Caco-2 (cell line): ENCODE results near the gene ACOX3. TPM values are rescaled to one million over a fixed set of nuclear protein-coding genes. Genes with fewer than 3 reads are reported as not detected.
A peak's percentile ranks its signal among the peaks of the same experiment; 100 is the strongest.

Source experiments
- BruUV-seq: library from RNA; stranded (reverse); fragments of 400-500 nt; replicated peaks from 2 replicates; lab custom pipeline; 2021; lab: Mats Ljungman, UMichigan
- CTCF ChIA-PET: fragments of 300-600 bp; sonication (Branson Sonifier 250); formaldehyde crosslinking; loops from one replicate; lab custom pipeline; 2022; ENCODE audit warnings: antibody characterized with exemption; lab: Charles Lee
- POLR2A ChIA-PET: fragments of 300-600 bp; sonication (Branson Sonifier 250); formaldehyde crosslinking; loops from one replicate; lab custom pipeline; 2022; ENCODE audit warnings: antibody characterized with exemption; lab: Charles Lee
- DNase-seq, 2 experiments: peaks; one replicate each; pipeline versions ENCODE4 v3.0.0 to v3.0.0-alpha.2; 2020 to 2022
- H3K27me3 ChIP-seq: replicated peaks from 2 replicates; pipeline ENCODE4 v1.6.0; 2011; ENCODE audit warnings: low read length; ENCODE audit not compliant: control insufficient read depth, insufficient read depth
- H3K36me3 ChIP-seq: 2 replicates; pipeline ENCODE4 v1.5.1; 2011; ENCODE audit warnings: low read length; ENCODE audit not compliant: control insufficient read depth, insufficient read depth
- H3K4me1 ChIP-seq: fragments of 250-450 bp; sonication (Bioruptor Pico); 2 replicates; pipeline ENCODE4 v1.5.1; 2020; ENCODE audit warnings: mild to moderate bottlenecking
- H3K4me3 ChIP-seq: 2 replicates; pipeline ENCODE4 v1.5.1; 2011; ENCODE audit warnings: low read depth, mild to moderate bottlenecking, control low read depth, low read length
- H3K9me3 ChIP-seq: fragments of 250-450 bp; sonication (Bioruptor Pico); 2 replicates; pipeline ENCODE4 v1.5.1; 2020; ENCODE audit warnings: mild to moderate bottlenecking, moderate library complexity
- H3K27ac Mint-ChIP-seq: one replicate; pipeline ENCODE4 v1.8.0; 2022; ENCODE audit warnings: mixed read lengths; ENCODE audit not compliant: unreplicated experiment
- H3K27me3 Mint-ChIP-seq: one replicate; pipeline ENCODE4 v1.8.0; 2022; ENCODE audit warnings: mixed read lengths; ENCODE audit not compliant: insufficient read depth, unreplicated experiment
- H3K36me3 Mint-ChIP-seq: one replicate; pipeline ENCODE4 v1.8.0; 2022; ENCODE audit warnings: mild to moderate bottlenecking, mixed read lengths; ENCODE audit not compliant: insufficient read depth, unreplicated experiment
- H3K4me1 Mint-ChIP-seq: one replicate; pipeline ENCODE4 v1.8.0; 2022; ENCODE audit warnings: low read depth, mixed read lengths; ENCODE audit not compliant: unreplicated experiment
- H3K4me3 Mint-ChIP-seq: one replicate; pipeline ENCODE4 v1.8.0; 2022; ENCODE audit warnings: mild to moderate bottlenecking, moderate library complexity, mixed read lengths; ENCODE audit not compliant: unreplicated experiment
- H3K9me3 Mint-ChIP-seq: one replicate; pipeline ENCODE4 v1.8.0; 2022; ENCODE audit warnings: mixed read lengths; ENCODE audit not compliant: unreplicated experiment
- intact Hi-C: fragments of 100-400 bp; cut with micrococcal nuclease; formaldehyde crosslinking; loops from one replicate; pipeline ENCODE4 v1.10.0; 2022; ENCODE audit not compliant: unreplicated experiment
- total RNA-seq: library from RNA; stranded (reverse); gene quantifications from 2 replicates; pipeline ENCODE4 v1.2.3, GENCODE V29; 2022
- TF ChIP-seq, protein P1 (sequence below), 2 experiments: fragments of 200-600 bp in 1 of 2; IDR thresholded peaks; 1 replicate in 1 of 2; 2 replicates in 1 of 2; pipeline versions ENCODE4 v1.5.1 to v1.8.0; 2011 to 2022; ENCODE audit warnings: antibody characterized with exemption in 1 of 2, control low read depth in 1 of 2, inconsistent platforms in 1 of 2, low read depth in 1 of 2, low read length in 1 of 2, mild to moderate bottlenecking in 1 of 2, moderate library complexity in 1 of 2; ENCODE audit not compliant: insufficient read depth in 1 of 2, severe bottlenecking in 1 of 2, unreplicated experiment in 1 of 2

ACOX3 gene
- total RNA-seq, 1 experiment from 2014 or later: 11.5 TPM

DNA sequence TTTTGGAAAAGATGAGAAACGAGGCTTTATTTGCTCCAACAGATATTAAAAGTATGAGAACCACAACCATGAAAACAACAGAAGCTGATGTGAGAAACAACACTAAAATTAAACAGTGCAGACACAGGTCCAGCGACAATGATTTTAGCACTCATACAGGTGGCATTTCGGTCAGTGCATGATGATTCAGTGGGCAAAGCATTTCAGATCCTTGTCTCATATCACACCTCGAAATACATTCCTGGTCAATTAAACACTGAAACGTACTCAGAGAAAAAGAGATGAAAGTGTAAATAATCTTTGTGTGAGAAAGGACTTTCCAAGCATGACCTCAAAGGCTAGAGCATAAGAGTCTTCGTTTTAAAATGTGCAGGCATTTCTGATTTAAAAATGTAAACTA lies 85.2 kb downstream of the ACOX3 start:
- DNase-seq: no peak
- intact Hi-C loops: no loop called here
- no peaks in the 10 kb centered on the region for H3K36me3 ChIP-seq
- Mint-ChIP-seq H3K36me3 (no peaks in the 10 kb centered on the region), H3K4me3 (no peak overlapping the region), H3K27me3 (no peaks in the 10 kb centered on the region), H3K27ac (no peak overlapping the region), H3K4me1 (no peaks in the 10 kb centered on the region), H3K9me3 (peaks cover 8% of the 10 kb centered on the region)
- BruUV-seq: no TSS peak
- POLR2A ChIA-PET: no interaction called here
- 0 out of 2 replicates have a peak, but pooled peaks cover 9% of the 10 kb centered on the region for H3K4me1 ChIP-seq
- H3K27me3 ChIP-seq: no peaks in the 10 kb centered on the region
- CTCF ChIA-PET: no interaction called here
- no peak overlapping the region for H3K4me3 ChIP-seq
- TF ChIP-seq, protein P1, sequence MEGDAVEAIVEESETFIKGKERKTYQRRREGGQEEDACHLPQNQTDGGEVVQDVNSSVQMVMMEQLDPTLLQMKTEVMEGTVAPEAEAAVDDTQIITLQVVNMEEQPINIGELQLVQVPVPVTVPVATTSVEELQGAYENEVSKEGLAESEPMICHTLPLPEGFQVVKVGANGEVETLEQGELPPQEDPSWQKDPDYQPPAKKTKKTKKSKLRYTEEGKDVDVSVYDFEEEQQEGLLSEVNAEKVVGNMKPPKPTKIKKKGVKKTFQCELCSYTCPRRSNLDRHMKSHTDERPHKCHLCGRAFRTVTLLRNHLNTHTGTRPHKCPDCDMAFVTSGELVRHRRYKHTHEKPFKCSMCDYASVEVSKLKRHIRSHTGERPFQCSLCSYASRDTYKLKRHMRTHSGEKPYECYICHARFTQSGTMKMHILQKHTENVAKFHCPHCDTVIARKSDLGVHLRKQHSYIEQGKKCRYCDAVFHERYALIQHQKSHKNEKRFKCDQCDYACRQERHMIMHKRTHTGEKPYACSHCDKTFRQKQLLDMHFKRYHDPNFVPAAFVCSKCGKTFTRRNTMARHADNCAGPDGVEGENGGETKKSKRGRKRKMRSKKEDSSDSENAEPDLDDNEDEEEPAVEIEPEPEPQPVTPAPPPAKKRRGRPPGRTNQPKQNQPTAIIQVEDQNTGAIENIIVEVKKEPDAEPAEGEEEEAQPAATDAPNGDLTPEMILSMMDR (IDR thresholded peaks at IDR 0.05; ENCODE audit: insufficient read depth in 1 of 2, low read depth in 1 of 2, low read length in 1 of 2, severe bottlenecking in 1 of 2, unreplicated experiment in 1 of 2): no peak
- H3K9me3 ChIP-seq: no peaks in the 10 kb centered on the region

DNA sequence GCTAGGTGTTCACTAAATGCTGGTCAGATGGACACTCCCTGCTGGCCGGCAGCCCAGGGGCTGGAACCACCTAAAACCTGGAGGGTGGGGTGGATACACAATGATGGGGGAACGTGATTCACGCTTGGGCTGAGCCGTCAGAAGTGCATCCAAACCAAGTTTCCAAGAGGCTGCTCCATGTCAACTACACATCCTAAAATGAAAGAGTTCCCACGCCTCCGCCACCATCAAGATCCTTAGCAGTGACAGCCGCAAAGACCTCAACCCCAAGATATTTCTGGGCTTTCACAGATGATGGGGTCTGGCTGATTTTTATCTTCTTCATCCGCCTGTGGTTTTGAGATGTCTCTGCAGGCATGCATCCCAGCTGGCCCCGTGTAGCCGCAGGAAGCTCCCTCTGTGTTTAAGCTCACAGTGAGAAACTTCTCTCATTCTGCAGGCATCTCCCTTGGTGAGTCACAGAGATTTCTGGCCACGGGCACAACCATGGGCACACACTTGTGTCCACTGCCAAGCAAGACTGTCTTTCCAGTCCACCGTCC lies 86.5 kb downstream of the ACOX3 start:
- Histone ChIP-seq H3K27me3 (no peaks in the 10 kb centered on the region), H3K4me3 (no peak overlapping the region), H3K4me1 (0 out of 2 replicates have a peak, but pooled peaks cover 9% of the 10 kb centered on the region), H3K36me3 (no peaks in the 10 kb centered on the region), H3K9me3 (no peaks in the 10 kb centered on the region)
- intact Hi-C loops: no loop called here
- CTCF ChIA-PET: no interaction called here
- TF ChIP-seq, protein P1 (IDR thresholded peaks at IDR 0.05; ENCODE audit: insufficient read depth in 1 of 2, low read depth in 1 of 2, low read length in 1 of 2, severe bottlenecking in 1 of 2, unreplicated experiment in 1 of 2): no peak
- H3K4me3 Mint-ChIP-seq: no peak overlapping the region
- no TSS peak for BruUV-seq
- no peak overlapping the region for H3K27ac Mint-ChIP-seq
- no peaks in the 10 kb centered on the region for H3K4me1 Mint-ChIP-seq
- no peaks in the 10 kb centered on the region for H3K36me3 Mint-ChIP-seq
- DNase-seq: peak in 1 of 2 experiments; percentile 2
- POLR2A ChIA-PET: no interaction called here
- H3K27me3 Mint-ChIP-seq: no peaks in the 10 kb centered on the region
- peaks cover 8% of the 10 kb centered on the region for H3K9me3 Mint-ChIP-seq

DNA sequence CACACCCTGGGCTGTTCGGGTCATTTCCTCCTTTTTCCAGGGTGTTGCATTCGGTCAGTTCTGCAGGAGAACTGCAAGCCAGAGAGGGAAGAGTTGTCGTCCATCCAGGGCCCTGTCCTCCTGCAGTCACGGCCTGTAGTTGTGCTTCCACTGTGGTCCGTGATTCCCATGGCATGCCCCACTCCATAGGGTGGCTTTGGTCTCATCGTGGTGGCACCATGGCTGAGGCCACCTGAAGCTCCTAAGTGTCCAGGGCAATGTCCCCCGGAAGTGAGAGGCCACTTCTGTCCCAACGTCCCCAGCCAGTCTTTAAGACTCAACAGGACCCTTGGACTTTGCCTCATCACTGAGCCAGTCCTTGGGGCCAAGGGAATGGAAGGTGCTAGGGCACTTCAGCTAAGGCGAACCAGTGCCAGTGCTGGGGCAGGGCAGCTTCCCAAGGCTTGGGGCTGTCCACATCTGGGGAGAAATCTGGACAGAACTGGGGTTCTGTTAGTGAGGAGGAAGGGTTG lies 87.3 kb downstream of the ACOX3 start:
- intact Hi-C loops: no loop called here
- Histone ChIP-seq H3K36me3 (no peaks in the 10 kb centered on the region), H3K9me3 (no peaks in the 10 kb centered on the region), H3K4me3 (no peak overlapping the region), H3K27me3 (no peaks in the 10 kb centered on the region), H3K4me1 (0 out of 2 replicates have a peak, but pooled peaks cover 9% of the 10 kb centered on the region)
- H3K27me3 Mint-ChIP-seq: no peaks in the 10 kb centered on the region
- TF ChIP-seq, protein P1 (IDR thresholded peaks at IDR 0.05; ENCODE audit: insufficient read depth in 1 of 2, low read depth in 1 of 2, low read length in 1 of 2, severe bottlenecking in 1 of 2, unreplicated experiment in 1 of 2): no peak
- H3K27ac Mint-ChIP-seq: peak overlapping the region; percentile 29
- CTCF ChIA-PET: no interaction called here
- H3K9me3 Mint-ChIP-seq: peaks cover 8% of the 10 kb centered on the region
- DNase-seq: peak in 1 of 2 experiments; percentile 14
- H3K4me3 Mint-ChIP-seq: no peak overlapping the region
- BruUV-seq: no TSS peak
- no peaks in the 10 kb centered on the region for H3K36me3 Mint-ChIP-seq
- POLR2A ChIA-PET: no interaction called here
- no peaks in the 10 kb centered on the region for H3K4me1 Mint-ChIP-seq
